Astrocyte (in vitro differentiated cells and primary cell): ENCODE measurements around the gene TYW3. TPM values are rescaled to one million over a fixed set of nuclear protein-coding genes. Genes with fewer than 3 reads are reported as not detected.
A peak's percentile ranks its signal among the peaks of the same experiment; 100 is the strongest.

Experiments used
- DNase-seq: peaks from one replicate; pipeline ENCODE4 v3.0.0-alpha.2; 2010; ENCODE audit warnings: low read depth
- FAIRE-seq: peaks from 2 replicates; lab custom pipeline; 2011; peaks lifted over from hg19 to GRCh38; lab: Jason Lieb, UNC
- H2AFZ ChIP-seq: 2 replicates; pipeline ENCODE4 v1.6.0; 2012; ENCODE audit warnings: low read depth, low read length, inconsistent platforms
- H3K27ac ChIP-seq: 2 replicates; pipeline ENCODE4 v1.5.1; 2011; ENCODE audit warnings: low read depth, low read length, inconsistent platforms
- H3K27me3 ChIP-seq: 2 replicates; pipeline ENCODE4 v1.6.0; 2011; ENCODE audit warnings: low read length, inconsistent platforms; ENCODE audit not compliant: insufficient read depth
- H3K36me3 ChIP-seq: 2 replicates; pipeline ENCODE4 v1.5.1; 2011; ENCODE audit warnings: low read length, inconsistent platforms; ENCODE audit not compliant: insufficient read depth
- H3K4me1 ChIP-seq: 2 replicates; pipeline ENCODE4 v1.5.1; 2011; ENCODE audit warnings: low read length, inconsistent platforms; ENCODE audit not compliant: insufficient read depth
- H3K4me2 ChIP-seq: 2 replicates; pipeline ENCODE4 v1.6.0; 2012; ENCODE audit warnings: low read length, inconsistent platforms
- H3K4me3 ChIP-seq: 2 replicates; pipeline ENCODE4 v1.5.1; 2011; ENCODE audit warnings: low read depth, mild to moderate bottlenecking, low read length, inconsistent platforms; ENCODE audit not compliant: insufficient read depth
- H3K79me2 ChIP-seq: 2 replicates; pipeline ENCODE4 v1.6.0; 2012; ENCODE audit warnings: mild to moderate bottlenecking, low read length, inconsistent platforms; ENCODE audit not compliant: insufficient read depth
- H3K9ac ChIP-seq: 2 replicates; pipeline ENCODE4 v1.6.0; 2012; ENCODE audit warnings: mild to moderate bottlenecking, low read length, inconsistent platforms
- H3K9me3 ChIP-seq: 2 replicates; pipeline ENCODE4 v1.5.1; 2012; ENCODE audit warnings: low read depth, mild to moderate bottlenecking, low read length, inconsistent platforms; ENCODE audit not compliant: insufficient read depth
- H4K20me1 ChIP-seq: 2 replicates; pipeline ENCODE4 v1.6.0; 2012; ENCODE audit warnings: low read length, inconsistent platforms; ENCODE audit not compliant: insufficient read depth
- H3K27ac Mint-ChIP-seq: one replicate; pipeline ENCODE4 v1.8.0; 2021; ENCODE audit warnings: mild to moderate bottlenecking, mixed read lengths; ENCODE audit not compliant: unreplicated experiment
- H3K27me3 Mint-ChIP-seq: one replicate; pipeline ENCODE4 v1.8.0; 2021; ENCODE audit warnings: low read depth, mixed read lengths; ENCODE audit not compliant: unreplicated experiment
- H3K36me3 Mint-ChIP-seq: one replicate; pipeline ENCODE4 v1.8.0; 2021; ENCODE audit warnings: low read depth, mixed read lengths; ENCODE audit not compliant: unreplicated experiment
- H3K4me1 Mint-ChIP-seq: one replicate; pipeline ENCODE4 v1.8.0; 2021; ENCODE audit warnings: low read depth, mixed read lengths; ENCODE audit not compliant: unreplicated experiment
- H3K4me3 Mint-ChIP-seq: one replicate; pipeline ENCODE4 v1.8.0; 2021; ENCODE audit warnings: mild to moderate bottlenecking, moderate library complexity, mixed read lengths; ENCODE audit not compliant: unreplicated experiment
- H3K9me3 Mint-ChIP-seq: one replicate; pipeline ENCODE4 v1.8.0; 2021; ENCODE audit warnings: mild to moderate bottlenecking, mixed read lengths; ENCODE audit not compliant: unreplicated experiment
- CTCF ChIP-seq: IDR thresholded peaks from 2 replicates; pipeline ENCODE4 v1.5.1; 2011; ENCODE audit warnings: low read depth, mild to moderate bottlenecking, inconsistent platforms, low read length, moderate library complexity; ENCODE audit not compliant: insufficient read depth
- EZH2 ChIP-seq: IDR thresholded peaks from 2 replicates; pipeline ENCODE4 v1.6.1; 2012; ENCODE audit warnings: mild to moderate bottlenecking, low read length, inconsistent platforms; ENCODE audit not compliant: insufficient read depth
- total RNA-seq: library from RNA; stranded (reverse); gene quantifications from 2 replicates; pipeline ENCODE4 v1.2.1, GENCODE V29; 2021

TYW3 gene
- total RNA-seq, 1 donor from 2014 or later, result 19.4 TPM

- Histone ChIP-seq H2AFZ (peak overlapping the region; percentile 43), H3K9me3 (no peaks in the 10 kb centered on the region), H3K4me3 (no peak overlapping the region), H3K79me2 (no peaks in the 10 kb centered on the region), H3K27me3 (no peaks in the 10 kb centered on the region), H3K4me1 (peaks cover 7% of the 10 kb centered on the region), H4K20me1 (no peaks in the 10 kb centered on the region), H3K36me3 (no peaks in the 10 kb centered on the region), H3K27ac (no peak overlapping the region), H3K4me2 (no peak overlapping the region), H3K9ac (no peak overlapping the region)
- TF ChIP-seq CTCF (no peak), EZH2 (no peak)
- H3K36me3 Mint-ChIP-seq, result no peaks in the 10 kb centered on the region
- no peaks in the 10 kb centered on the region for H3K27me3 Mint-ChIP-seq
- DNase-seq (no peak), FAIRE-seq (no peak)
- no peaks in the 10 kb centered on the region for H3K9me3 Mint-ChIP-seq
- H3K4me1 Mint-ChIP-seq, result peaks cover 8% of the 10 kb centered on the region
- no peak overlapping the region for H3K4me3 Mint-ChIP-seq
- no peak overlapping the region for H3K27ac Mint-ChIP-seq
Observed at GRCh38 chr1:74690364-74690696, 42.6 kb upstream of the TYW3 start.

DNA sequence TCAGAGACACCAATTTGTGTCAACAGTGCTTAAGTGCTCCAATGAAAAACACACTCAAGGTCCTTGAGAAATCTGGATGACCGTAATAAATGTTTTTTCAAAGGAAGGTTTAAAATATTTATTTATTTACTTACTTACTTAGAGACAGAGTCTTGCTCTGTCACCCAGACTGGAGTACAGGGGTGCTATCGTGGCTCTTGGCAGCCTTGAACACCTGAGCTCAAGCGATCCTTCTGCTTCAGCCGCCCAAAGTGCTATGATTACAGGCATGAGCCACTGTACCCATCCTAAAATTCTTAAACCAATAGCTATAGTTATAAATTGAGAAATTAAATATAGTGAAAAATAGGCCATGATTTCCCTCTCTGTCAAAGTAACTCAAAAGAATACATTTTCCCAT lies 42.0 kb upstream of the TYW3 start:
- no peak for FAIRE-seq
- peaks cover 8% of the 10 kb centered on the region for H3K4me1 Mint-ChIP-seq
- no peaks in the 10 kb centered on the region for H4K20me1 ChIP-seq

More for the DNA sequence above, 42.0 kb upstream of the TYW3 start:
- Mint-ChIP-seq H3K27ac (no peak overlapping the region), H3K36me3 (no peaks in the 10 kb centered on the region), H3K27me3 (no peaks in the 10 kb centered on the region), H3K9me3 (no peaks in the 10 kb centered on the region), H3K4me3 (no peak overlapping the region)
- H3K27me3 ChIP-seq, result no peaks in the 10 kb centered on the region
- H3K9me3 ChIP-seq, result no peaks in the 10 kb centered on the region
- no peaks in the 10 kb centered on the region for H3K36me3 ChIP-seq
- TF ChIP-seq CTCF (no peak), EZH2 (no peak)
- no peak overlapping the region for H3K27ac ChIP-seq
- H3K9ac ChIP-seq, result no peak overlapping the region
- DNase-seq, result no peak
- no peaks in the 10 kb centered on the region for H3K79me2 ChIP-seq
- peaks cover 7% of the 10 kb centered on the region for H3K4me1 ChIP-seq
- no peak overlapping the region for H2AFZ ChIP-seq
- H3K4me2 ChIP-seq, result no peak overlapping the region
- H3K4me3 ChIP-seq, result no peak overlapping the region
